SK-MEL-5 (cell line): ENCODE results near the gene ZSCAN9. TPM values are rescaled to one million over a fixed set of nuclear protein-coding genes. Genes with fewer than 3 reads are reported as not detected.

Source experiments
- total RNA-seq: library from RNA; depleted of rRNA; stranded (reverse); fragments of >200 nt; shearing (Covaris generic); gene quantifications from 2 replicates; pipeline ENCODE4 v1.2.3, GENCODE V29; 2014; rRNA removed

The ZSCAN9 gene
- total RNA-seq, 1 experiment from 2014 or later = 9.0 TPM

Other genes with a start within 250 kb of the ZSCAN9 start
- 0.19 and 0.37 TPM in 2 replicates for gene ZNF165, start 144.7 kb upstream of the ZSCAN9 start, total RNA-seq
- 1.7 and 2.1 TPM in 2 replicates for gene ZSCAN16, start 100.7 kb upstream of the ZSCAN9 start, total RNA-seq
- 12.7 and 12.9 TPM in 2 replicates for gene ZKSCAN8, start 83.4 kb upstream of the ZSCAN9 start, total RNA-seq
- gene ZKSCAN4, start 27.0 kb downstream of the ZSCAN9 start, total RNA-seq = 3.5 and 4.6 TPM in 2 replicates
- not detected in 2 replicates for gene NKAPL, start 34.0 kb downstream of the ZSCAN9 start, total RNA-seq
- 9.3 and 11.3 TPM in 2 replicates for gene ZSCAN26, start 41.9 kb downstream of the ZSCAN9 start, total RNA-seq
- gene PGBD1, start 56.3 kb downstream of the ZSCAN9 start, total RNA-seq = 3.2 and 4.1 TPM in 2 replicates
- 2.3 and 4.3 TPM in 2 replicates for gene ZSCAN31, start 110.9 kb downstream of the ZSCAN9 start, total RNA-seq
- 4.0 TPM in 2 replicates for gene ZKSCAN3, start 124.7 kb downstream of the ZSCAN9 start, total RNA-seq
- 1.6 and 1.8 TPM in 2 replicates for gene ZSCAN12, start 174.5 kb downstream of the ZSCAN9 start, total RNA-seq
- 1.9 and 4.6 TPM in 2 replicates for gene ZSCAN23, start 218.2 kb downstream of the ZSCAN9 start, total RNA-seq